Epithelial cell of proximal tubule (primary cell): Measurements from ENCODE around the gene PPP1R12A. TPM values are rescaled to one million over a fixed set of nuclear protein-coding genes. Genes with fewer than 3 reads are reported as not detected.

Experiments
- DNase-seq: peaks from one replicate; pipeline ENCODE4 v3.0.0-alpha.2; 2011; ENCODE audit warnings: low read depth
- H3K4me3 ChIP-seq: 2 replicates; pipeline ENCODE4 v1.5.1; 2011; ENCODE audit warnings: low read depth, mild to moderate bottlenecking, low read length
- total RNA-seq: library from RNA; depleted of rRNA; stranded (reverse); fragments of >200 nt; gene quantifications from 2 replicates; pipeline ENCODE4 v1.2.3, GENCODE V29; 2015
- TF ChIP-seq, protein P1 (sequence below): conservative IDR thresholded peaks from 2 replicates; pipeline ENCODE4 v1.5.1; 2012; ENCODE audit warnings: low read depth, mild to moderate bottlenecking, low read length

Gene PPP1R12A
- total RNA-seq, 1 donor from 2014 or later = 66.0 TPM

DNA sequence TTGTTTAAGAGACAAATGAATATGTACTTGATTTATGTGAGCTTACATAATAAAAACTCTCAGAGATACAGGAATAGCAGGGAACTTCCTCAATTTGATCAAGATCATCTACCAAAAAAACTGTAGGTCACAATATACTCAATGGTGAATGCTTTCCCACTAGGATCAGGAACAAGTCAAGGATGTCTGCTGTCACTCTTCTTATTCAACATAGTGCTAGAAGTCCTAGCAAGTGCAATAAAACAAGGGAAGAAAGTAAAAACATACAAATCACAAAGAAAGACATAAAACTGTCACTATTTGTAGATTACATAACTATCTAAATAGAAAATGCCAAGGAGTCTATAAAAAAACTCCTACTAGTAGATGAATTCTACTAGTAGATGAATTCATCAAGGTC, 202.3 kb downstream of the PPP1R12A start:
- no peak for DNase-seq
- no peak overlapping the region for H3K4me3 ChIP-seq
- TF ChIP-seq, protein P1, sequence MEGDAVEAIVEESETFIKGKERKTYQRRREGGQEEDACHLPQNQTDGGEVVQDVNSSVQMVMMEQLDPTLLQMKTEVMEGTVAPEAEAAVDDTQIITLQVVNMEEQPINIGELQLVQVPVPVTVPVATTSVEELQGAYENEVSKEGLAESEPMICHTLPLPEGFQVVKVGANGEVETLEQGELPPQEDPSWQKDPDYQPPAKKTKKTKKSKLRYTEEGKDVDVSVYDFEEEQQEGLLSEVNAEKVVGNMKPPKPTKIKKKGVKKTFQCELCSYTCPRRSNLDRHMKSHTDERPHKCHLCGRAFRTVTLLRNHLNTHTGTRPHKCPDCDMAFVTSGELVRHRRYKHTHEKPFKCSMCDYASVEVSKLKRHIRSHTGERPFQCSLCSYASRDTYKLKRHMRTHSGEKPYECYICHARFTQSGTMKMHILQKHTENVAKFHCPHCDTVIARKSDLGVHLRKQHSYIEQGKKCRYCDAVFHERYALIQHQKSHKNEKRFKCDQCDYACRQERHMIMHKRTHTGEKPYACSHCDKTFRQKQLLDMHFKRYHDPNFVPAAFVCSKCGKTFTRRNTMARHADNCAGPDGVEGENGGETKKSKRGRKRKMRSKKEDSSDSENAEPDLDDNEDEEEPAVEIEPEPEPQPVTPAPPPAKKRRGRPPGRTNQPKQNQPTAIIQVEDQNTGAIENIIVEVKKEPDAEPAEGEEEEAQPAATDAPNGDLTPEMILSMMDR = no peak

DNA sequence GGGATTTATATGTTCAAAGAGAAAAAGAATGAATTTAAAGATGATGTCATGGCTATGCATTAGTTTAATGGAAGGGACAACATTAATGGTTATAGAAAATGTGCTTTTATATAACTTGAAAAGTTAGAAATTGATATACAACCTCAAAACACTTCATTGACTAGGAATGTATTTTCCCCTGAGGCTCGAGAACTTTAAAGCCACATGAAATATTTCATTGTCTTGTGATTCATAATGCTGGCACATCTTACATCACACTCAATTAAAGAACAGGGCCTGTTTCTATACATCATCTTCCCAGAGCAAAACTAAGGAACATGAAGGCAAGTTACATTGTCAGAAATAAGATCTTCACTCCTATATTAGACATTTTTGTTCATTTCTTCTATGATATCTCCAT, 208.9 kb downstream of the PPP1R12A start:
- DNase-seq = no peak
- TF ChIP-seq, protein P1 = no peak
- no peak overlapping the region for H3K4me3 ChIP-seq

Other genes with a start within 250 kb of the PPP1R12A start
- gene PAWR, start 244.1 kb downstream of the PPP1R12A start, total RNA-seq = 86.2 and 110 TPM in 2 replicates
- gene OTOGL, start 164.4 kb upstream of the PPP1R12A start, total RNA-seq = not detected in 2 replicates